DOHH2 (cell line): ENCODE results near the gene MAP1LC3B2.

Experiments
- CTCF ChIP-seq: fragments of 200-600 bp; sonication (generic); IDR thresholded peaks from one replicate; pipeline ENCODE4 v1.5.1; 2014; ENCODE audit warnings: antibody characterized with exemption, mild to moderate bottlenecking, low read depth, low read length; ENCODE audit not compliant: poor library complexity, severe bottlenecking
- EZH2phosphoT487 ChIP-seq: fragments of 200-600 bp; sonication (generic); IDR thresholded peaks from 2 replicates; pipeline ENCODE4 v1.6.1; 2017; ENCODE audit warnings: borderline replicate concordance, mild to moderate bottlenecking, antibody characterized with exemption, low read length, moderate library complexity, mixed read lengths

GRCh38 chr12:116599285-116600136, 40.3 kb downstream of the MAP1LC3B2 start:
- peak; percentile 64 for TF ChIP-seq CTCF
- no peak for TF ChIP-seq EZH2phosphoT487
